BJ (cell line): Measurements from ENCODE around the gene RTF1. TPM values are rescaled to one million over a fixed set of nuclear protein-coding genes. Genes with fewer than 3 reads are reported as not detected.
"Not testable (repeated sequence)": the region's sequence is repeated elsewhere in the genome, so short reads cannot be mapped to it uniquely, and the experiment has no call there.

Experiments
- CTCF ChIA-PET: fragments of 350-600 bp; formaldehyde crosslinking; extraction: SDS; loops from one replicate; lab custom pipeline; 2021; ENCODE audit warnings: antibody characterized with exemption, inconsistent platforms; lab: Yijun Ruan, JAX
- POLR2A ChIA-PET: fragments of 300-600 bp; sonication (Branson Sonifier 250); formaldehyde crosslinking; extraction: SDS; loops from one replicate; lab custom pipeline; 2021; ENCODE audit warnings: antibody characterized with exemption; lab: Charles Lee
- DNase-seq: peaks from one replicate; pipeline ENCODE4 v3.0.0-alpha.2; 2011; ENCODE audit warnings: low read depth
- H3K27me3 ChIP-seq: 2 replicates; pipeline ENCODE4 v1.6.0; 2011; ENCODE audit warnings: low read length; ENCODE audit not compliant: control insufficient read depth, insufficient read depth
- H3K36me3 ChIP-seq: 2 replicates; pipeline ENCODE4 v1.5.1; 2011; ENCODE audit warnings: low read length; ENCODE audit not compliant: control insufficient read depth, insufficient read depth
- H3K4me3 ChIP-seq: 2 replicates; pipeline ENCODE4 v1.5.1; 2011; ENCODE audit warnings: low read depth, mild to moderate bottlenecking, control low read depth, low read length
- CTCF ChIP-seq: IDR thresholded peaks from 2 replicates; pipeline ENCODE4 v1.5.1; 2011; ENCODE audit warnings: low read depth, mild to moderate bottlenecking, control low read depth, inconsistent platforms, low read length, moderate library complexity; ENCODE audit not compliant: insufficient read depth
- polyA plus RNA-seq: library from polyadenylated mRNA; depleted of rRNA; stranded (reverse); fragments of >200 nt; gene quantifications from 2 replicates; pipeline ENCODE4 v1.2.3, GENCODE V29; 2011

Gene RTF1
- polyA plus RNA-seq, 1 experiment, result 22.6 TPM

- no peak for TF ChIP-seq CTCF
- Histone ChIP-seq H3K36me3 (peaks cover 10% of the 10 kb centered on the region), H3K4me3 (no peak overlapping the region), H3K27me3 (no peaks in the 10 kb centered on the region)
- ChIA-PET CTCF (no interaction called here), POLR2A (no interaction called here)
- DNase-seq, result no peak
Observed at GRCh38 chr15:41462084-41462795, 45.3 kb downstream of the RTF1 start.

DNA sequence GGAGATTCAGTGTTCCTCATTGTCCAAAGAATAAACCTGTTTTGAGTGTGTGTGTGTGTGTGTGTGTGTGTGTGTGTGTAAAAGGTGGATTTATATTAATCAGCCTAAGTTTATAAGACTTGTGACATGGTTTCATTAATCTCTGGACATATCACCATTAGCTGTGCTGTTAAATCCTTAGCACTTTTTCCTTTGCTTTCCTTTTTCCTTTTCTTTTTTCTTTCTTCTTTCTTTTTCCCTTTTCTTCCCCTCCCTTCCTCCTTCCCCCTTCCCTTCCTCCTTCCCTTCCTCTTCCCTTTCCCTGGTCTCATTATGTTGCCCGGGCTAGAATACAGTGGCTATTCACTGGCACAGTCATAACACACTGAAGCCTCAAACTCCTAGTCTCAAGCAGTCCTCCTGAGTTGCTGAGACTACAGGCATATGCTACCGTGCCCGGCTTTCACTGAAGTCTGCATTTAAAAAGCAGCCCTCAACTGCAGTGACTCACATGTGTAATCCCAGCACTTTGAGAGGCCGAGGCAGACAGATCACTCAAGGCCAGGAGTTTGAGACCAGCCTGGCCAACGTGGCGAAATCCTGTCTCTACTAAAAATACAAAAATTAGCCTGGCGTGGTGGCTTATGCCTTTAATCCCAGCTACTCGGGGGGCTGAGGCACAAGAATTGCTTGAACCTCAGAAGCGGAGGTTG lies 48.1 kb downstream of the RTF1 start:
- no peak for DNase-seq
- Histone ChIP-seq H3K36me3 (peaks cover 7% of the 10 kb centered on the region; the same call in 1 of the 2 replicates), H3K27me3 (no peaks in the 10 kb centered on the region), H3K4me3 (no peak overlapping the region)
- TF ChIP-seq CTCF, result no peak
- POLR2A ChIA-PET, result no interaction called here
- CTCF ChIA-PET, result interaction anchor here (0.5 to 3.8 kb wide), 24 partner anchors 9 to 1051 kb away, joined by 3 to 33 read pairs (median 4); partner anchors contain the start of gene MAPKBP1

DNA sequence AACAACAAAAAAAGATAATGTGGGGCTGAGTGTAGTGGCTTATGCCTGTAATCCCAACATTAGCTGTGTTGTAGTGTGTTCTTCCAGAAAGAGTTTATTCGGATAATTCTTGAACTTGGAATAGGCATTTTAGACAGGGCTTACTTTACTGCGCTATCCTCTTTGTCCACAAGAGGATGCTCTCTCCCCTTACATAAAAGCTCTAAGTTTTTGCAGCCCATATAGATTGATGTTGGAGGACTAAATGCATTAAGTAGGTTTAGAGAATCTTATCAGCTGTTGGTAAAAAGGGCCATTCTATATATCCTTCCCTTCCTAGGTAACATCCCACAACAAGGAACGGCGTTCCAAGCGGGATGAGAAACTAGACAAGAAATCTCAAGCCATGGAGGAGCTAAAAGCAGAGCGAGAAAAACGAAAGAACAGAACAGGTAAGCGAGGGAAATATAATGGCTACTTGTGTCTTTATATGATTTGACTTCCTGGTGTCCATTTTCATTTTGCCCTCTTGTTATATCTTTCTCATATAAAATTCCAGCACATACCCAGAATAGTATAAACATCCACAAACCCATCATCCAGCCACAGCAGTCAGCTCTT lies 49.0 kb downstream of the RTF1 start:
- no peak overlapping the region for H3K4me3 ChIP-seq
- ChIA-PET CTCF (interaction anchor here (0.5 to 3.8 kb wide), 33 partner anchors 10 to 1050 kb away, joined by 3 to 33 read pairs (median 4); partner anchors contain the start of gene MAPKBP1), POLR2A (no interaction called here)
- peaks cover 10% of the 10 kb centered on the region for H3K36me3 ChIP-seq
- DNase-seq, result no peak
- peak; percentile 96 for TF ChIP-seq CTCF
- no peaks in the 10 kb centered on the region for H3K27me3 ChIP-seq

- H3K27me3 ChIP-seq, result no peaks in the 10 kb centered on the region
- no peak for DNase-seq
- H3K4me3 ChIP-seq, result no peak overlapping the region
- CTCF ChIA-PET, result interaction anchor here (0.7 to 3.8 kb wide), 17 partner anchors 9 to 434 kb away, joined by 3 to 33 read pairs (median 5); partner anchors contain the start of gene MAPKBP1
- POLR2A ChIA-PET, result no interaction called here
- H3K36me3 ChIP-seq, result peaks cover 10% of the 10 kb centered on the region
- no peak for TF ChIP-seq CTCF
Observed at GRCh38 chr15:41466711-41467110, 49.8 kb downstream of the RTF1 start.

DNA sequence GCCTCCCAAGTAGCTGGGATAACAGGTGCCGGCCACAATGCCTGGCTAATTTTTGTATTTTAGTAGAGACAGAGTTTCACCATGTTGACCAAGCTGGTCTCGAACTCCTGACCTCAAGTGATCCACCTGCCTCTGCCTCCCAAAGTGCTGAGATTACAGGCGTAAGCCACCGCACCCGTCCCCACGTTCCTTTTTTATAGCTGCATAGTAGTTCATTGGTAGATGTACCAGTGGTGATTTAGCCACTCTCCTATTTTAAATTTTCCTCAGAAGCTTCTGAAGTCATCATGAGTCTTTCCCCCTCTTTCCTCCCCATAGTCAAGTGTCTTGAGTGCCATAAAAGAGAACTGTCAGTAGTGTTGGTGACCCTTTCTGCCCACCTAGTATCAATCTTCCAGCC lies 52.7 kb downstream of the RTF1 start:
- H3K27me3 ChIP-seq, H3K4me3 ChIP-seq, POLR2A ChIA-PET, DNase-seq: not testable (repeated sequence)
- peaks cover 10% of the 10 kb centered on the region for H3K36me3 ChIP-seq
- CTCF ChIA-PET, result interaction anchor here (0.7 to 1.3 kb wide), 2 partner anchors 9 to 32 kb away, joined by 3 to 5 read pairs; no protein-coding TSS in a partner anchor
